Thyroid gland (tissue), 4 donors: ENCODE data around the gene UMODL1. TPM values are rescaled to one million over a fixed set of nuclear protein-coding genes. Genes with fewer than 3 reads are reported as not detected.

Experiments used
- DNase-seq, 2 donors: peaks; one replicate each; pipeline ENCODE4 v3.0.0-alpha.2; 2019
- H3K27ac ChIP-seq, 3 donors: fragments of 200-600 bp; sonication (generic); 1 replicate in 2 of 3; 2 replicates in 1 of 3; pipeline ENCODE4 v1.5.1; 2016 to 2019; ENCODE audit warnings: mild to moderate bottlenecking in 1 of 3, moderate library complexity in 1 of 3
- H3K27me3 ChIP-seq: fragments of 200-600 bp; sonication (generic); one replicate; pipeline ENCODE4 v1.5.1; 2019
- H3K36me3 ChIP-seq, 2 donors: fragments of 200-600 bp; sonication (generic); one replicate each; pipeline ENCODE4 v1.5.1; 2016 to 2019
- H3K4me1 ChIP-seq, 2 donors: fragments of 200-600 bp; sonication (generic); one replicate each; pipeline ENCODE4 v1.5.1; 2017 to 2019
- H3K4me3 ChIP-seq, 3 donors: fragments of 200-600 bp; sonication (generic); replicated peaks in 1 of 3; 1 replicate in 2 of 3; 2 replicates in 1 of 3; pipeline ENCODE4 v1.5.1; 2016; ENCODE audit warnings: mild to moderate bottlenecking in 1 of 3
- H3K9me3 ChIP-seq: fragments of 200-600 bp; sonication (generic); one replicate; pipeline ENCODE4 v1.5.1; 2017
- POLR2A ChIP-seq, 2 donors: fragments of 450-650 bp; IDR thresholded peaks; one replicate each; pipeline ENCODE4 v1.6.1; 2017; ENCODE audit warnings: antibody characterized with exemption in 2 of 2, mild to moderate bottlenecking in 2 of 2, moderate library complexity in 1 of 2
- WGBS, 2 donors: methylation state at CpG; one replicate each; pipeline ENCODE4 v1.1.5; 2017; 5-methylcytosine and 5-hydroxymethylcytosine counted together
- intact Hi-C: fragments of 100-400 bp; cut with DNase I; formaldehyde crosslinking; loops from one replicate; pipeline ENCODE4 v1.15.1; 2023
- total RNA-seq, 4 donors: library from RNA; depleted of rRNA; stranded (reverse); fragments of >200 nt; gene quantifications; one replicate each; pipeline ENCODE4 v1.2.3, GENCODE V29; 2016
- TF ChIP-seq, protein P1 (sequence below), 6 experiments: fragments of 200-600 bp in 3 of 6; fragments of 450-650 bp in 3 of 6; sonication (generic) in 3 of 6; IDR thresholded peaks; one replicate each; pipeline ENCODE4 v1.5.1; 2016 to 2019; ENCODE audit warnings: antibody characterized with exemption in 6 of 6, mild to moderate bottlenecking in 2 of 6, inconsistent platforms in 1 of 6, moderate library complexity in 1 of 6

The UMODL1 gene
- total RNA-seq, 4 donors from 2014 or later, result not detected

DNA sequence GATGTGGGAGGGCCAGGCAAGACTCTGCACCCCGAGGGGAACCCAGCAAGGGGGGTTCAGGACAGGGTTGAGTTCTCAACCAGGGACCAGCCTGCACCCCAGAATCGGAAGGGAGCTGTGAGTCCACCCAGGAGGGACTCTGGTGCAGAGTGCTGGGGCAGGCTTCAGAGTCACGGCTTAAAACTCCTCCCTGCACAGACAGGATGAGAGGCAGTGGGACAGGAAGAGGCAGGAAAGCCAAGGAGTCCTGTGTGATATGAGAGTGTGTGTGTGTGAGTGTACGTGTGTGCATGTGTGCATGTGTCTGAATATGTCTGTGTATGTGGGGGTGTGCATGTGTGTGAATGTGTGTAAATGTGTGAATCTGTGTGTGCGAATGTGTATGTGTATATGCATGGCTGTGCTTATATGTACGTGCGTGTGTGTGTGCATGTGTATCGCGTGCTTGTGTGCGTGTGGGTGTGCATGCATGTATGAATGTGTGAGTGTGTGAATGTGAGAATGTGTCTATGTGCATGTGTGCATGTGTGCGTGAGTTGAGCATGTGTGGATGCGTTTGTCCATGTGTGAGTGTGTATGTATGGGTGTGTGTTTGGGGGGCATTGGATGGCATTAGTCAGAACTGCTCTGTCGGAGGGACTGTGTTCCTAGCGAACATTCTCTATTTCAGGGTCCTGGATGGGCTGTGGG, 52.2 kb downstream of the UMODL1 start:
- Histone ChIP-seq H3K27me3 (no peaks in the 10 kb centered on the region), H3K4me1 (peaks cover 11 to 31% of the 10 kb centered on the region in 2 donors), H3K36me3 (no peaks in the 10 kb centered on the region), H3K9me3 (no peaks in the 10 kb centered on the region), H3K4me3 (no peak overlapping the region), H3K27ac (no peak overlapping the region)
- TF ChIP-seq POLR2A (IDR thresholded peaks at IDR 0.05), result no peak
- TF ChIP-seq, protein P1, sequence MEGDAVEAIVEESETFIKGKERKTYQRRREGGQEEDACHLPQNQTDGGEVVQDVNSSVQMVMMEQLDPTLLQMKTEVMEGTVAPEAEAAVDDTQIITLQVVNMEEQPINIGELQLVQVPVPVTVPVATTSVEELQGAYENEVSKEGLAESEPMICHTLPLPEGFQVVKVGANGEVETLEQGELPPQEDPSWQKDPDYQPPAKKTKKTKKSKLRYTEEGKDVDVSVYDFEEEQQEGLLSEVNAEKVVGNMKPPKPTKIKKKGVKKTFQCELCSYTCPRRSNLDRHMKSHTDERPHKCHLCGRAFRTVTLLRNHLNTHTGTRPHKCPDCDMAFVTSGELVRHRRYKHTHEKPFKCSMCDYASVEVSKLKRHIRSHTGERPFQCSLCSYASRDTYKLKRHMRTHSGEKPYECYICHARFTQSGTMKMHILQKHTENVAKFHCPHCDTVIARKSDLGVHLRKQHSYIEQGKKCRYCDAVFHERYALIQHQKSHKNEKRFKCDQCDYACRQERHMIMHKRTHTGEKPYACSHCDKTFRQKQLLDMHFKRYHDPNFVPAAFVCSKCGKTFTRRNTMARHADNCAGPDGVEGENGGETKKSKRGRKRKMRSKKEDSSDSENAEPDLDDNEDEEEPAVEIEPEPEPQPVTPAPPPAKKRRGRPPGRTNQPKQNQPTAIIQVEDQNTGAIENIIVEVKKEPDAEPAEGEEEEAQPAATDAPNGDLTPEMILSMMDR (IDR thresholded peaks at IDR 0.05), result no peak
- DNase-seq, result no peak
- intact Hi-C loops, result no loop called here
- 83 to 84% methylated on average over 14 of the region's 14 CpGs for WGBS, 2 donors

DNA sequence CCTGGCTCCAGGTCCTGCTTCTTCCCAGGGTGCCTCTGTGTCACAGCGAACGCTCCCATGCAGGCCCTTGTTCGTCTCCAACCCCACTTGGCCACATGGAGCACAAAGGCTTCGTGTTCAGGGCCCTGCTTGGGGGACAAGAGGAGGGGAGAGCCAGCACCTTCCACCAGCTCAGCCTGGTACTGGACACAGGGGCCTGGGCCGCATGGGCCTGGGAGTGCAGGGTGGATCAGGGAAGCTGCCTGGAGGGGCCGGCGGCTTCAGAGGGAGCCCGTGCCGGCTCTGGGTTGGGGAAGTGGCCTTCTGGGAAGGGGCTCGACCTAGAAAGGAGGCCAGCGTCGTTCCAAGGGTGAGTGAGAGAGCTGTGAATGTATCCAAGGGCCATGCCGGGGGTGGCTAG, 53.0 kb downstream of the UMODL1 start:
- no peaks in the 10 kb centered on the region for H3K27me3 ChIP-seq
- intact Hi-C loops, result no loop called here
- 87 to 92% methylated on average over 13 of the region's 13 CpGs for WGBS, 2 donors

DNA sequence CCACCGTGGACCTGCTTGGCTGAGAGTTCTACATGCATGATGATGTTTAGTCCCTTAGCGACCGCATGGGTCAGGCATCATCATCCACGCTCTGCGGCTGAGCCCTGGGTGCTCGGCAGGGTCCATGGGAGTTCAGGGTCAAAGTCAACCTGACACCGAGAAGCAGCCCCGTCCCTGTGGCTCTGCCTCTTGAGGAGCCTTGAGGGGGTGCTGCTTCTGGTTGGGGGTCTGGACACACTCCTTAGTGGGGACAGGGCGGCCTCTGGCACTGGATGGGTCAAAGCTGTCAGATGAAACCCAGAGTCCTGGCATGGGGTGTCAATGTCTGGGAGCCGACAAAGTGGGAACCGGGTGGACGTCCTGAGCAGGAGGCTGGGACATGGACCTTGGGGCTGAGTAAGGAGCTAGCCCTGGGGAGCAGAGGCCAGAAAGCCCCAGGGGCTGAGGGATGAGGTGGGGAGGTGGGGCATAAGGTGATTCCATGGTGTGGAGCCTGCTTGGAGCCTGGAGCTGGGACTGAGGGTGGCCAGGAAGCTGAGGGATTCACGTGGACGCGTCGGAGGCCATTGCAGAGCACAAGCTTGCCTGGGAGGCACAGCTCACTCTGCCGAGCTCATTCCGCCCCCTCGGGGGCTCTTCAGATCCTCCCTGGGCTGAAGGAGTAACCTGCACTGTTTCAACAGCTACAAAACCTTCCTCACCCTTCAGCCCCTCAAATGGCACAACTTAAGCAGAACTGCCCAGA, 53.9 kb downstream of the UMODL1 start:
- 75 to 80% methylated on average over 18 to 19 of the region's 19 CpGs for WGBS, 2 donors
- H3K9me3 ChIP-seq, result no peaks in the 10 kb centered on the region
- H3K27me3 ChIP-seq, result no peaks in the 10 kb centered on the region

More for the DNA sequence above, 53.0 kb downstream of the UMODL1 start:
- Histone ChIP-seq H3K4me3 (no peak overlapping the region), H3K9me3 (no peaks in the 10 kb centered on the region), H3K36me3 (no peaks in the 10 kb centered on the region), H3K27ac (no peak overlapping the region), H3K4me1 (peaks cover 11 to 31% of the 10 kb centered on the region in 2 donors)
- TF ChIP-seq, protein P1 (IDR thresholded peaks at IDR 0.05), result no peak
- TF ChIP-seq POLR2A (IDR thresholded peaks at IDR 0.05), result no peak
- DNase-seq, result no peak

DNA sequence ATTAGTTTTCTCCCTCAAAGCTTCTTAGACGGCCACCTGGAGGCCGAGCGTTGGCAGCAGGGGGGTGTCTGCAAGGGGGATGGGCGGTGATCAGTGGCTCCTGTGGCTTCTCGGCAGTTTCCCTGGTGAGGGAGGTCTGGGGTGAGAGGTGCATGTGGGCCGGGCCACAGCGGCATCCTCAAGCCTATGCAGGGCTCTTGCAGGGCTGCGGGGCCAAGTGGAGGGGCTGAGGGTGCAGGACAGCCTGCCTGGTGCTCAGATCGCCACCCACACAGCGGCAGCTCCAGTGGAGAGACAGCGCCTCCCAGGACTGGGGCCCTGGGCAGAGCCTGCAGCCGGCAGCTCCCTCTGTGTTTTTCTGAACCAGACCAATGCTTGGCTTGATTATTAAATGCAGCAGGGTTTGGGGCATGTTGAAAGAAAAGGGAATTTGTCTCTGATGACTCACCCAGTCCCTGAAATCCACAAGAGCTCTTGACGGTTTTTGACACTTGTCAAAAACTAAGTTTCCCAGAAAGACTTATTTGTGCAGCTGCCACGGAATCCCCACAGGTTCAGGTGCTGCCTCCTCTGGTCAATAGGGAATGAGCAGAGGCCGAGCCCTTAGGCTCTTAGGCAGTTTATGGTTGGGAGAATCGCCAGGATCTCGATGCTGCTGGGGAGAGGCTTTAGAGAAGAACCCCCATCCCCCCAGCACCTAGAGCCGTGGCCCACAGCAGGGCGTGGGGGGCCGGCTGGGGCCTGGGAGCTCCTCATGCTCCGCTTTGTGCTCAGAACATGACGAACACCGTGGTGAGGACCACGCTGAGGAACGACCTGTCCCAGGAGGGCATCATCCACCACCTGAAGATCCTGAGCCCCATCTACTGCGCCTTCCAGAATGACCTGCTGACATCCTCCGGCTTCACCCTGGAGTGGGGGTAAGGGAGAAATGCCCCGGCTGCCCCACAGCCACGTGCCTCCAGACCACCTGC, 54.7 kb downstream of the UMODL1 start:
- no peak overlapping the region for H3K4me3 ChIP-seq
- TF ChIP-seq POLR2A (IDR thresholded peaks at IDR 0.05), result no peak
- TF ChIP-seq, protein P1 (IDR thresholded peaks at IDR 0.05), result peak in 5 of 6 experiments; percentile 9 to 44 (median 32)
- H3K27me3 ChIP-seq, result no peaks in the 10 kb centered on the region
- H3K27ac ChIP-seq, result peak overlapping the region in 1 of 3 donors; percentile 22
- WGBS, 2 donors, result 50 to 60% methylated on average over 21 to 22 of the region's 29 CpGs
- intact Hi-C loops, result no loop called here
- H3K9me3 ChIP-seq, result no peaks in the 10 kb centered on the region
- H3K36me3 ChIP-seq, result no peaks in the 10 kb centered on the region
- peak; percentile 55 to 56 for DNase-seq
- peaks cover 11 to 31% of the 10 kb centered on the region in 2 donors for H3K4me1 ChIP-seq

More for the DNA sequence above, 53.9 kb downstream of the UMODL1 start:
- Histone ChIP-seq H3K4me1 (peaks cover 11 to 31% of the 10 kb centered on the region in 2 donors), H3K27ac (no peak overlapping the region), H3K4me3 (no peak overlapping the region), H3K36me3 (no peaks in the 10 kb centered on the region)
- TF ChIP-seq POLR2A (IDR thresholded peaks at IDR 0.05), result no peak
- TF ChIP-seq, protein P1 (IDR thresholded peaks at IDR 0.05), result no peak
- intact Hi-C loops, result no loop called here
- no peak for DNase-seq
